Stimulated activated naive CD8-positive, alpha-beta T cell treated with anti-CD3 and anti-CD28 coated beads, Interleukin-15, amount 100 ng/mL, for 72 hours (primary cell): ENCODE data around the gene FYN.

Experiments used
- ATAC-seq: fragments of 150-1000 bp; cut with Tn5 transposase; 2 replicates; pipeline ENCODE4 v1.10.0; 2021; ENCODE audit warnings: mild to moderate bottlenecking, moderate library complexity
- DNase-seq, 2 donors: peaks; one replicate each; pipeline ENCODE4 v3.0.0; 2021 to 2022
- H3K27ac Mint-ChIP-seq, 2 donors: one replicate each; pipeline ENCODE4 v1.8.0; 2022; ENCODE audit warnings: mild to moderate bottlenecking in 2 of 2, mixed read lengths in 2 of 2, moderate library complexity in 2 of 2
- H3K27me3 Mint-ChIP-seq: one replicate; pipeline ENCODE4 v1.8.0; 2022; ENCODE audit warnings: mixed read lengths
- H3K4me1 Mint-ChIP-seq: one replicate; pipeline ENCODE4 v1.8.0; 2022; ENCODE audit warnings: mild to moderate bottlenecking, mixed read lengths
- H3K4me3 Mint-ChIP-seq, 2 donors: one replicate each; pipeline ENCODE4 v1.8.0; 2022; ENCODE audit warnings: mild to moderate bottlenecking in 2 of 2, mixed read lengths in 2 of 2, moderate library complexity in 1 of 2
- H3K9me3 Mint-ChIP-seq, 2 donors: one replicate each; pipeline ENCODE4 v1.8.0; 2022; ENCODE audit warnings: mixed read lengths in 2 of 2

The FYN gene

DNA sequence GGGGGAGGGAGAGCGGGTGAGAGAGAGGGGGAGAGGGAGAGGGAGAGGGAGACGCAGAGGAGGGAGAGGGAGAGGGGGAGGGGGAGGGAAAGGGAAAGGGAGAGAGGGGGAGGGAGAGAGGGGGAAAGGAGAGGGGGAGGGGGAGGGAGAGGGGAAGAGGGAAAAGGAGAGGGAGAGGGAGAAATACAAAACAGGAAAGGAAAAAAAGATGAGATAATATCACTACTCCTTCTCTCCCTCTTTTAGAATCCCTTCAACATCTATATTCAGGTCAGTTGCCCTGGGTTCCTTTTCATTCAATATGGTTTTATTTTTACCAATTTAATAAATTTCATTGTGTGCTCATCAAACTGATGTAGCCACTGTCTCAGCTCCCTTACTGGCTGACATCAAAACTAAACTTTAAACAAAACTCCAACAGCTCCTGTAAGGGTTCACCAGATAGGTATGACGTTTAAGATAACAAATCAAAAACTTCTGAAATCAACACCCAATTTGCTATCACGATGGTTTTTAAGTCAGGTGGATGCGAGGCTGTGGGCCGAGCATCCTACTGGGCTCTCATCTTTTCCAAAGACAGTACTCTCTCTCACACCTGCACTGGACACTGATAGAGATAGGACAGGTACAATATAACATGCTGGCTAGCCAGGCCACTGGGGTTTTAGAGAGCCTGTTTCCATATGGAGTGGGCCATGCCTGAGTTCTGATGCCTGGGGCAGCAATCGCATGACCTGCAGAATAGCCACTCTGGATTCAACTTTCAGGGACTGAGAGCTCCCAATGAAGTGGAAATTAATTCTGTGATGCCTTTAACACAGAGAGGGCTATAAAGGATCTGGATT, 99.5 kb downstream of the FYN start:
- ATAC-seq (peak; percentile 14), DNase-seq (no peak)
- no peaks in the 10 kb centered on the region for H3K27me3 Mint-ChIP-seq
- H3K4me3 Mint-ChIP-seq = no peak overlapping the region
- no peaks in the 10 kb centered on the region for H3K9me3 Mint-ChIP-seq
- H3K27ac Mint-ChIP-seq = peak overlapping the region in 1 of 2 donors; percentile 59
- H3K4me1 Mint-ChIP-seq = peaks cover 90% of the 10 kb centered on the region

DNA sequence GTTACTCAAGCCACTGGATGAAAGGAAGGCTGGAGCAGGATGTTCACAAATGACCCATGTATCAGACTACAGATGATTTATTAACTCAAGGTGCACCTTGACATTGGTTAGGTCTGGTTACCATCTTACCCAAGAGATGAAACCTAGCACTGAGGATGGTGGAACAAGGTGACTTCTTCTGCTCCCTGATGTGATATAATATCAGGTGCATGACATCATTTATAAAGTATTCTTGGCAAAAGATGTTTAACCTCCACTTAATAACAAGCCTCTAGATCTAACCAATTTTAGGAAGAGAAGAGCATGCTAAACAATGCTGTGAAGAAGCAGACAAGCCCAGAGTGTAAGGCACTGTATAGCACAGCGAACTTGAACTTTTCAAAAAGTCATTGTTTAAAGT, 100.9 kb downstream of the FYN start:
- ATAC-seq (no peak), DNase-seq (no peak)
- H3K27me3 Mint-ChIP-seq = no peaks in the 10 kb centered on the region
- peak overlapping the region in 1 of 2 donors; percentile 14 for H3K27ac Mint-ChIP-seq
- H3K4me1 Mint-ChIP-seq = peaks cover 90% of the 10 kb centered on the region
- no peaks in the 10 kb centered on the region for H3K9me3 Mint-ChIP-seq
- no peak overlapping the region for H3K4me3 Mint-ChIP-seq

DNA sequence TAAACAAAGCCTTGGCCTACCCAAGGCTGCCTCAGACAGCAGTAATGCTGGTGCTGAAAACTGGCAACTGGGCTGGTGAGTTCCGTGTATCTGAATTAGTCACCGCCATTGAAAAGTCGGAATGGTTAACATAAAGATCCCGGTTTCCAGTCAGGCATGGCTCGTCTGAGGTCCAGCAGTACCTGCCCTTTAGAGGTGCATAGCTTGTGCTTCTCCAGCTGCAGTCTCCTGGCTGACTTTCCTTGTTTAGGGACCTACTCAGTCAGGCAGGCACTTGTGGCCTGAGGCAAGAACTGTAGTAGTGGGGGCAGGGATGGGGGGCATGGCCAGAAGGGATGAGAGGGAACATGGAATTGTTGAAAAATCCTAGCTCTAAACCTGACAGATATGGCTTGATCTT, 101.6 kb downstream of the FYN start:
- Mint-ChIP-seq H3K4me3 (peak overlapping the region in 1 of 2 donors; percentile 41), H3K27ac (peak overlapping the region in 1 of 2 donors; percentile 4), H3K9me3 (no peaks in the 10 kb centered on the region), H3K4me1 (peaks cover 90% of the 10 kb centered on the region), H3K27me3 (no peaks in the 10 kb centered on the region)
- DNase-seq = no peak
- ATAC-seq = no peak

DNA sequence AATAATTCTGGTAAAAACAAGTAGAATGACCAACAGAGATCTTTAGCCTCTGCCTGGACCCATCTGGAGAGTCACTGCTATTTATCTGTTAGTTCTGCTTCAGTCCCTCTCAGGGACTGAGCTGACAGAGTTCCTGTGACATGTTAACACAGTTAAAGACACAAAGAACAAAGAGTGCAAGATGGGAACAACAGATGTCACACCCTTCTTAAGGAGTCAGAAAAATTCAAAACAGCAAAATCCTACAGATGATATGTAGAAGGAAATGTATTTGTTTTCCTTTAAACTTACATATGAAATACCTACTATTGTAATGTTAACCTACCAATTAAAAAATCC, 102.2 kb downstream of the FYN start:
- no peak for ATAC-seq
- H3K4me1 Mint-ChIP-seq = peaks cover 90% of the 10 kb centered on the region
- H3K9me3 Mint-ChIP-seq = no peaks in the 10 kb centered on the region
- peak overlapping the region in 1 of 2 donors; percentile 38 for H3K27ac Mint-ChIP-seq
- DNase-seq = no peak
- no peak overlapping the region for H3K4me3 Mint-ChIP-seq
- no peaks in the 10 kb centered on the region for H3K27me3 Mint-ChIP-seq

DNA sequence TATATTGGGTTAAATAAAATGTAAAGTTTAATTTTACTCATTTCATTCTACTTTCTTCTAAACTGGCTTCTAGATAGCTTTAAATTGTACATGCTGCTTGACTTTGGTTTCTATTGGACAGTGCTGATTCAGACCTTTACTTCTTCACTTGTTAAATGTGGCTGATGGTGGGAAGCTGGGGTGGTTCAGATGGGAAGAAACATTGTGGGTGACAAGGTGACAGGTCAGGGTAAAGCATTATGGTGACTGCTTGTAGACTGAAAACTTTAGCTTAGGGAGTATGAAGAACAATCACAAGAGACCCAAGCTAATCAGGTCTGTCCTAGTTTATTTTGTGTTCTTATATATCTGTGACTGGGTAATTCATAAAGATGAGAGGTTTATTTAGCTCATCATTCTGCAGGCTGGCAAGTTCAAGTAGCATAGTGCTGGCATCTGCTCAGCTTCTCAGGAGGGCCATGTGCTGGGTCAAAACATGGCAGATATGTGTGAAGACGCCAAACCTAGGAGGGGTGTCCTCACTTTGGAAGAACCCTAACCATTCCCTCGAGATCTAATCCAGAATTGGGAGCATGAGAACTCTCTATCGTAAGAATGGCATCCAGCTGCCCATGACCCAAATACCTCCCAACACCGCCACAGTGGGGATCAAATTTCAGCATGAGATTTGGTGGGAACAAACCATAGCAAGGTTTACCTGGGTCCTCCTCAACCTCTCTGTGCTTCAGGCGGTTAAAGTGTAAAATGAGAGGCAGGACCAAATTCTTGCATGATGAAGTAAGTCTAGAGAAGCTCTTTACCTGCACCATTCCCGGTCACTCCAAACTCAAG, 102.8 kb downstream of the FYN start:
- H3K4me3 Mint-ChIP-seq = peak overlapping the region; percentile 38 to 55
- H3K4me1 Mint-ChIP-seq = peaks cover 90% of the 10 kb centered on the region
- H3K27me3 Mint-ChIP-seq = no peaks in the 10 kb centered on the region
- H3K27ac Mint-ChIP-seq = peak overlapping the region; percentile 75 to 85
- H3K9me3 Mint-ChIP-seq = no peaks in the 10 kb centered on the region
- ATAC-seq (peak; percentile 59), DNase-seq (peak in 1 of 2 donors; percentile 33)

DNA sequence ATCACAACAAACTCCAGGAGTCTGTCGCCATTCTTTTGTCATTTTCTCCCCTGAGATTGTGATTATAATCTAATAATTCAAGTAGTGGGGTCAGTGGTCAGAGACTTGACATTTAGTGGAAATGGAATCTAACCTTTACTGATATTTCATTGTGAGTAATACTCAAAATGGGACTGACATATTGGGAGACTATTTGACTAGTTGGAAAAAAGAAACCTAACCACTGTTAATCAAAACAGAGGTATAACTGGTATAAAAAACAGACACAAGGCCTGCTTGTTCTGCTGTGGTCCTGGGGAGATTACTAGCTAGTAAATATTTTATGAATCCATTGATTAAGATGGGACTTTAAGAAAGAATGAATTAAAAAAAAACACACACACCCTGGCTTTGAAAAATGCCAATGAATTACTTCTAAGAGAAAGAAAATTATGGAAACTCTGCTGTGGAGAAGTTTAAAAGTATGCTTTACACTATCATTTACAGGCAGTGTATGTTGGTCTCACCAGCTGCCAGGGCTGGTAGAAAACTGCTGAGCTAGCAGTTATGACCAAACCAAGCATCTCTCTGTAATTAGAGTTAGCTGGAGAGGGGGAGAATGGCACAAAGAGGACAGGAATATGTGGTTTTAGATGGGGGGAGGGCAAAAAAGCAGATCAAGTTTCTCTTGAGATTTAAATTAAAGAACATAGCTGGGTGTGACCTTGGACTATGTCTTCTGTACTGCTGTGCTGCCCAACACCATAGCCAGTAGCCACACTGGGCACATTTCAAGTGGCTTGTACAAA, 103.7 kb downstream of the FYN start:
- DNase-seq (no peak), ATAC-seq (peak; percentile 48)
- Mint-ChIP-seq H3K4me3 (peak overlapping the region; percentile 24 to 62), H3K27ac (peak overlapping the region; percentile 35 to 91), H3K27me3 (no peaks in the 10 kb centered on the region), H3K4me1 (peaks cover 90% of the 10 kb centered on the region), H3K9me3 (no peaks in the 10 kb centered on the region)

DNA sequence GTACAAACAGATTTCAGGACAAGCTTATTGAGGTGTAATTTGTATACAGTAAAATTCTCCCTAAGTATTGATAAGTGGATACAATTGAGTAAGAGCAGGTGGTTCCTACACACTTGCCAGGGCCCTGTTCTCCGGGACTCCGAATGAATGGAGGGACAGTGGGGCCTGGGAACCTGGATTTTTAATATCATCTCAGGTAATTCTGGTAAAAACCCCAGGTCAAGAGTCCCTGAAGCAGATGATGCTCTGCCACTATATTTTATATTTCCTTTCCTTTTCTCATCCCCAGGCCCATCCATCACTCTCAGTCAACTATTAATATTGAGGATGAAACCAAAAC, 104.9 kb downstream of the FYN start:
- Mint-ChIP-seq H3K4me3 (peak overlapping the region in 1 of 2 donors; percentile 49), H3K9me3 (no peaks in the 10 kb centered on the region), H3K4me1 (peaks cover 91% of the 10 kb centered on the region), H3K27ac (peak overlapping the region; percentile 35 to 59), H3K27me3 (no peaks in the 10 kb centered on the region)
- no peak for DNase-seq
- ATAC-seq = no peak

DNA sequence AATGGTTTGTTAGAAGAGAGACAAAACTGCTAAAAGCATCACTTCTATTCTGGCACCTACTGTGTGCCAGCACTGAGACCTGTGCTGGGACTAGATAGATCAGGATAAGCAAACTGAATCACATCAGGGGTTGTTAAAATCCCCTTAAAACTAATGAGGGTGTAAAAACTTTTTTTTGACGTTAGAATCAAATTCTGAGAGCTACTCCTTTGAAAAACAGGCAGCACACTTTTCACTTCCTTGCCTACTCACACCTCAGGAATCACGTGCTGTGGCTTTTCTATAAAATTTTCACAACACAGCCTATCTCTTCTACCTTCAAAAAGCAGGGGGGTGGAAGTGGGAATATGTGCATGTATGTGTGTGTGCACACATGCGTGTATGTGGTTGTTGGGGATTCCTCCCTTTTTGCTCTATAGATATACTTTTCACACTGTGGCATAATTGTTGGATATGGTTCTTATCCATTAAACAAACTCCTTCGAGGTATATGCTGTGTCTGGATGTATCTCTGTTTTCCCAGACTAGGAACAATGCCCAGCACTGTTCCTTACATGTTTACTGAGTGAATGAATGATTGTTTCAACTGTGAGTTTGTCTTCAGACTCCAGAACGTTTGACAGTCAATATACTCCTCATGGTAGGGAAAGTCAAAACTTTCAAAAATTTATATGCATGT, 105.4 kb downstream of the FYN start:
- DNase-seq = no peak
- no peak for ATAC-seq
- no peaks in the 10 kb centered on the region for H3K27me3 Mint-ChIP-seq
- peak overlapping the region; percentile 44 to 49 for H3K4me3 Mint-ChIP-seq
- peaks cover 96% of the 10 kb centered on the region for H3K4me1 Mint-ChIP-seq
- H3K27ac Mint-ChIP-seq = peak overlapping the region; percentile 17 to 82
- H3K9me3 Mint-ChIP-seq = no peaks in the 10 kb centered on the region

DNA sequence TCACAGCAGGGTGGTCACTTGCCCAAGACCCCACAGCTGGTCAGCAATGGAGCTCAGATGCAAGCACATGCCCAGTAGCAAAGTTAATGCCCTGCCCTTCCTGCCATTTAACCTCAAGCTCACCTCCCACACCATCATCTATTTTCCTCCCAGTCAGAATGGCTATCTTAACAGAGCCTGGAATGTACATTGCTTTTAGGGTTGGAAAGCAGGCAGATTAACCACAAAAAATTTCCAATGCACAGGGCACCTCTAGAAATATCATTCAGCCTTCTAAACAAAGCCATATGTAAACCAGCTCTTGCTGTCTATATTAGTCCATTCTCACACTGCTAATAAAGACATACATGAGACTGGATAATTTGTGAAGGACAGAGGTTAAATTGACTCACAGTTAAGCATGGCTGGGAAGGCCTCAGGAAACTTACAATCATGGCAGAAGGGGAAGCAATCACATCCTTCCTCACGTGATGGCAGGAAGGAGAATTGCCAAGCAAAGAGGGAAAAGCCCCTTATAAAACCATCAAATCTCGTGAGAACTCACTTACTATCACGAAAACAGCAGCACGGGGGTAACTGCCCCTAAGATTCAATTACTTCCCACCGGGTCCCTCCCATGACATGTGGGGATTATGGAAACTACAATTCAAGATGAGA, 106.9 kb downstream of the FYN start:
- Mint-ChIP-seq H3K27ac (peak overlapping the region; percentile 30 to 86), H3K9me3 (no peaks in the 10 kb centered on the region), H3K4me1 (peaks cover 100% of the 10 kb centered on the region), H3K27me3 (no peaks in the 10 kb centered on the region), H3K4me3 (peak overlapping the region; percentile 74 to 78)
- ATAC-seq (no peak), DNase-seq (no peak)

DNA sequence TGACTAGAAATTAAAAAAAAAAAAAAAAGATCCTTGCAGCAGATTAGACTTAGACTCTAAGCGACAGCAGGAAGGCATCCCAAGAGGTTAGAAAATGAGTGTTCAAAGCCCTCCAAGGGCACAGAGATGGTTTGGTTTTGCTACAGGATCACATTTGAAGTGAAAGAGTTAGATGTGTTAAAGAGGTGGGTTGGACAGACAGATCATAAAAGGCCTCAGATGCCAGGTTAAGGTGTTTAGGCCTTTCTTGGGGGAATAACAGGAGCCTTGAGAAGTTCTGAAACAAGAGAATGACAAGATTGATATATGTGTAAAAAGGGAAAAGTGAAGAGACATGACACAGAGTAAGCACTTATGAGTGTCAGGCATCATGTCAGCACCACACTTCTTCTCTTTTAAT, 107.5 kb downstream of the FYN start:
- H3K4me1 Mint-ChIP-seq = peaks cover 100% of the 10 kb centered on the region
- peak; percentile 10 for ATAC-seq
- H3K27me3 Mint-ChIP-seq = no peaks in the 10 kb centered on the region
- no peak for DNase-seq
- H3K27ac Mint-ChIP-seq = peak overlapping the region; percentile 28 to 86
- no peaks in the 10 kb centered on the region for H3K9me3 Mint-ChIP-seq
- H3K4me3 Mint-ChIP-seq = peak overlapping the region; percentile 74 to 78

DNA sequence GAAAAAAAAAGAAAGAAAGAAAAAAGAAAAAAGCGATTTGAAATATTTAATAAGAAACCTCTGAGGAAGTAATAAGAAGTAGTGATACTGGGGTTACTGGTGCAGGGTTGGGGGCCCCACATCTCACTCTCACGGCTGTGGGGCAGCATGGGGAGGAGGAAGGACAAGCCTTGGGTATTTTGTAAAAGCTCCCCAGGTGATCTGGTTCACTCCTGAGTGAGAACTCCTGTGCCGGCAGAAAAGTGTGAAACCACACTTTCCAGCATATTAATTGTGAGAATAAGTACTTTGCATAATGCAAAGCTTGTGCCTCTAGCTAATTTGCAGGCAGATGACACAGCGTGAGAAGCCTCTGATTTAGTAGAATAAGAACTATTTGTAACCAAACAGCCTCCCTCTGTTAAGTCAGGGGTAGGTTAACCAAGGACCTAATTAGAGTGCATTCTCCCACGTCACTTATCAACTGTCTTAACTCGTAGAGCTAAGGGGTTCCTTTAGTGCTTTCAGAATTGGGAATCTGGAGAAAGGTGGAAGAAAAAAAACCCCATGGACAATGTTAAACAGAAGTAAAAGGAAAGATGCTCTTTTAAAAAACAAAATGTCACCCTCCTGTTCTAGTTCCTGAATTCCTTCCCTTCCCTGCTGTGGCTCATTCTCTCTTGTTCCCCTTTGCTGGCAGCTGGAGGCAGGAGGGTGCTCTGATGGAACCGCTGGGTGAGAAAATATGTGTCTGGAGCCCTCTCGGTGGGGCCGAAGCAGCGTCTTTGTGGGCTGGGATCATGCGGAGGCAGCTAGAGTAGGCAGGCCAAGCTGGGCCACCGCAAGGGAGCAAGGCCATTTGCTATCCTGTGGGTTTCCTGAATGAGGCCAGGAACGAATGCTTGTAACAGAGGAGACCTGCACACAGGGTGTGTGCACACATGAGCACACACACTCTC, 108.7 kb downstream of the FYN start:
- Mint-ChIP-seq H3K4me3 (peak overlapping the region; percentile 74 to 78), H3K4me1 (peaks cover 100% of the 10 kb centered on the region), H3K27ac (peak overlapping the region; percentile 86 to 92), H3K27me3 (no peaks in the 10 kb centered on the region), H3K9me3 (no peaks in the 10 kb centered on the region)
- ATAC-seq (peak; percentile 74), DNase-seq (peak; percentile 60 to 78)

DNA sequence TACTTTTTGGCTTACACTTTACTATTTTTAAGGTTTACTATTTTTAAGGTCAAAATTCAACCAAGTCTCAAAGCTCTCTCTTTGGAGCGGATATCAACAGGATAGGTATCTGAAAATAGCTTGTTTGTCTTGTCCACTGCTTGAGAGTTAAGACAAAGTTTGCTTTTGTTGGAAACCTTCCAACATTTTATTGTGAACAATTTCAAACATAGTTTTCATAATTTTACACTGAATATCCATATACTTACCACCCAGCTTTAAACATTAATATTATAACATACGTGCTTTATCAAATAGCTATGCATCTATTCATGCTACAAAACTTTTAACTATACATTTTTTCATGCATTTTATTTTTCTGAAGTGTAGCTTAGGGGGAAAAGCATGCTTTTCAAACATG, 109.9 kb downstream of the FYN start:
- peak overlapping the region; percentile 19 to 100 for H3K27ac Mint-ChIP-seq
- H3K9me3 Mint-ChIP-seq = no peaks in the 10 kb centered on the region

DNA sequence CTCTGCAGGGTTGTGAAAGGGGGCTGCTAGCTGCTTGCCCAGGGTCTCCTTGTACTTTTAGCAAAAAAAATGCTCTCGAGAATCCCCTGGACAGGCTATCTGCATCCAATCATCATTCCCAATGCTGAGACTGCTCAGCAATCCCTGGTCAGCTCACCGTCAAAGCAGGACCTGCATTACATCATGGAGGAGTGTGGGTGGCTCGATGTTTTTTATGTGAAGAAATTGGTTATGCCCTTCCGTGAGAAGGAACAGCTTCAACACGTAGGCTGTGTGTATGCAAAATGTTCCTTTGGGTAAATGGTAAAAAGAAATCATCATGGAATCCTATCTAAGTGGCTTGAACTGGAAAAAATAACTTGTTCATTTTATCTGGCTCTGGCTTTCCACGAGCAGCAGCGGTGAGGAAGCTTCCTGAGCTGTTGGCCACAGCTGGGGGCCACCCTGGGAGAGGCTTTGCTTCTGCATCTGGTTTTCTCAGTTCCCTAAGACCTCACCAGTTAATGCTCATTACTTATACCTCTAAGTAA, 111.4 kb downstream of the FYN start:
- DNase-seq (peak in 1 of 2 donors; percentile 38), ATAC-seq (no peak)
- H3K27me3 Mint-ChIP-seq = no peaks in the 10 kb centered on the region
- H3K9me3 Mint-ChIP-seq = no peaks in the 10 kb centered on the region
- H3K4me1 Mint-ChIP-seq = peaks cover 93% of the 10 kb centered on the region
- peak overlapping the region; percentile 98 to 100 for H3K27ac Mint-ChIP-seq
- peak overlapping the region; percentile 80 to 85 for H3K4me3 Mint-ChIP-seq

More for the DNA sequence above, 109.9 kb downstream of the FYN start:
- peaks cover 100% of the 10 kb centered on the region for H3K4me1 Mint-ChIP-seq
- no peaks in the 10 kb centered on the region for H3K27me3 Mint-ChIP-seq
- DNase-seq (no peak), ATAC-seq (no peak)
- H3K4me3 Mint-ChIP-seq = peak overlapping the region; percentile 74 to 85
